HG03280 (cell line): Measurements from ENCODE around the gene PLAAT2.

Experiments used
- ATAC-seq: cut with Tn5 transposase; IDR thresholded peaks from one replicate; pipeline ENCODE4 v1.9.1; 2021; ENCODE audit warnings: mild to moderate bottlenecking, moderate library complexity; ENCODE audit not compliant: unreplicated experiment

The PLAAT2 gene

GRCh38 chr11:63523151-63523550 lies 40.0 kb downstream of the PLAAT2 start:
- no peak for ATAC-seq

- no peak for ATAC-seq
Measured at GRCh38 chr11:63521896-63522295, 41.3 kb downstream of the PLAAT2 start.

GRCh38 chr11:63520606-63521170 lies 42.5 kb downstream of the PLAAT2 start:
- no peak for ATAC-seq

GRCh38 chr11:63518548-63518947 lies 44.6 kb downstream of the PLAAT2 start:
- ATAC-seq, result no peak

GRCh38 chr11:63517156-63517555 lies 46.0 kb downstream of the PLAAT2 start:
- no peak for ATAC-seq

DNA sequence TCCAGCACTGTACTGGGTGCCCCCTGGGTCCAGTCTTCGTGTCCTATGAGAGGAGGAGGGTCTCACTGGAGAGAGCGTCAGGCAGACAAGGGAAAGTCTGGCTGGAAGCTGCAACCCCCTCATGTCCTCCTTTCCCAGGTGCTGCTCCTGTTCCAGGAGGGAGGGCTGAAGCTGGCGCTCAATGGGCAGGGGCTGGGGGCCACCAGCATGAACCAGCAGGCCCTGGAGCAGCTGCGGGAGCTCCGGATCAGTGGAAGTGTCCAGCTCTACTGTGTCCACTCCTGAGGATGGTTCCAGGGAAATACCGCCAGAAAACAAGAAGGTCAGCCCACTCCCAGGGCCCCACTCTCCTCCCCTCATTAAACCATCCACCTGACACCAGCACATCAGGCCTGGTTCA lies 47.1 kb downstream of the PLAAT2 start:
- no peak for ATAC-seq

GRCh38 chr11:63512816-63513215 lies 50.4 kb downstream of the PLAAT2 start:
- no peak for ATAC-seq

- ATAC-seq, result no peak
Measured at GRCh38 chr11:63511048-63511748, 52.0 kb downstream of the PLAAT2 start.

GRCh38 chr11:63510360-63511047 lies 52.7 kb downstream of the PLAAT2 start:
- ATAC-seq, result no peak

DNA sequence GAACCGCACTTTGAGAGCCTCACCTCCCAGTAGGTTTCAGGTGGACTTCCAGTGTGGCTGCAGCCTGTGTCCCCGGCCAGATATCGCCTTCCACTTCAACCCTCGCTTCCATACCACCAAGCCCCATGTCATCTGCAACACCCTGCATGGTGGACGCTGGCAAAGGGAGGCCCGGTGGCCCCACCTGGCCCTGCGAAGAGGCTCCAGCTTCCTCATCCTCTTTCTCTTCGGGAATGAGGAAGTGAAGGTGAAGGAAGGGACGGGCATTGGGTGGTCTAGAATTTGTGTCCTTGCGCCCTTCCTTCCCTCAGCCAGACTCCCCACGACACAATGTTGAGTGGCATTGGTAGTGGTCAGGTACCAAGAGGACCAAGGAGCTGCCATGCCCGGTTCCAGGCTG lies 54.4 kb downstream of the PLAAT2 start:
- ATAC-seq, result no peak

GRCh38 chr11:63508009-63508408 lies 55.2 kb downstream of the PLAAT2 start:
- no peak for ATAC-seq

DNA sequence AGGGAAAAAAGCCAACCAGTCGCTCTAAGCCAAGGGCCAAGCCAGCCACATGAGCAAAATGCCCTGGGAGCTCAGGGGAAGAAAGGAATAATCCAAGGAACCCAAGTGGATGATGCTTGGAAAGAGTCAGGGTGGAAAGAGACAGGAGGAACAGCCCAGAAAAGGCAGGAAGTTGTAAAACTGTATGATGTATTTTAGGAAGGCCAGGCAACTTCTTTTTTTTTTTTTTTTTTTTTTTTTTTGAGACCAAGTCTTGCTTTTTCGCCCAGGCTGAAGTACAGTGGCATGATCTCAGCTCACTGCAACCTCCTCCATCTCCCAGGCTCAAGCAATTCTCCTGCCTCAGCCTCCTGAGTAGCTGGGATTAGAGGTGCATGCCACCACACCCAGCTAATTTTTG lies 55.7 kb downstream of the PLAAT2 start:
- ATAC-seq, result no peak

DNA sequence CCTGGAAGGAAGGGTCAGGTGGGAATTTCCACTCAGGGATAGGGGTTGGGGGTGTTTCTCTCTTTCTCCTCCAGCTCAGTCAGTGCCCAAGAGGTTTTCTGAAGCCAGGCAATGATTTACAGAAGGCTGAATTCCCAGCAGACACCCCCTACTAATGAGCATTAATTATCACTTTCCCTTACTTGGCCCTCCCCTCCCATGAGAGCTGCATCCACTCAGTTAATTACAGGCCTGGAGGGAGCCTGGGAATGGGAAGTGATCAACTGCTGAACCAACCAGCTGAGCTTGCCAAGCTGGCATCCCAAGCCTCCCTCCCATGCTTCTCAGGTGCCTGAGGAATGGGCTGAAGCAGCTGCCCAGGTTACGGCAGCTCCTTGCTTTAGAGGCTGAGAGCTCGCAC lies 56.3 kb downstream of the PLAAT2 start:
- no peak for ATAC-seq

DNA sequence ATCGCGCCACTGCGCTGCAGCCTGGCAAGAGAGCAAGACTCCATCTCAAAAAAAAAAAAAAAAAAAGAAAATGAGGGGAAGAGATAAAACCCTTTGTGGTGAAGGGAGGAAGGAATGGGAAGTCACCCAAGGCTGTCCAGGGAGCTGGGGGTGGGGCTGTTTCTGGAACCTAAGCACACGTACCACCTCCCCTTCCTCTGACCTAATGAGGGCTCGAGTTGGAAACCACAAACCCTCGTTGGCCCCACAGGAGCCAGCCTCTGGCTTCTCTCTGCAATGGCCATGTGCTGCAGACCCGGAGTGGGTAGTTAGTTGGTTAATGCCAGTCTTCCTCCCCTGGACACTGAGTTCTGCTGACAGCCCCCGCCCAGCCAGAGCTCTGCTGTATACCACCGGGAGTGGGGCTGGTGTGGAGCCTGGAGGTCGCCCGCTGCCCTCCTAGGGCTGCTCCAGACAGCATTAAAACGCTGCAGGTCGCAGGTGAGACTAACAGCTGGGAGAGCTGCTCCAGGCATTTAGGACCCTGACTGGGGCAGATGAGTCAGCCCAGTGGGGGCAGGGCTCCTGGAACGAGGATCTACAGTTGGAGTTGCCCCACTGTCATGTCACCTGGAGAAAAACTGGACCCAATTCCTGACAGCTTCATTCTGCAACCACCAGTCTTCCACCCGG lies 57.2 kb downstream of the PLAAT2 start, which contains the start of gene LGALS12:
Gene LGALS12 (plus strand): TSS at position 228 of the 672 bp plus-strand sequence. CDS start 375 bp downstream, at position 603.
- no peak for ATAC-seq

DNA sequence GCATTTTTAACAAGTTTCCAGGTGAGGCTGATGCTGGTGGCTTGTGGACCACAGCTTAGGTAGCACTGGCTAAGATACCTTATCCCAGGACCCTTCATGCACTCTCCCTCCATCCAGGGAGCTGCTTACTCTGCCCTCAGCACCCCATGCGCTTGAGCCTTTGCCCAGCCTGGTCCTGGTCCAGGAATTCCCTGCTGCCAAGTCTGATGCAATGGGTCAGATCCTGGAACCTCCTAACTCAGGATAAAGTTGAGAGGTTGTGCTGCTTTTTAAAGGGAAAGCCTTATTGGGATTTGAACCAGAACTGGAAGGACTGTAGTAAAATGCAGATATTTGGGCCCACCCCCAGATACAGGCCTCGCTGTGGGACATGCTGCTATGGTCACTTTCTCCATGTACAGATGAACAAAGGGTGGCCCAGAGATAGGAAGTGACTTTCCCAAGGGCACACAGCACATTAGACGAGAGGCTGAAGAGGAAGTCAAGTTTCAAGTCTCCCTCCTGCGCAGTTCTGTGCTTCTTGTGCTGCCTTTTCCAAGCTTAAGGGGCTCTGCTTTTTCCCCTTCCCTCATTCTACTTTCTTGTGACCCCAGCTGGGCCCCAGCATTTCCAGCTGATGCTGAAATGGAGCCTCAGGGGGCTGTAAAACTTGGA lies 58.1 kb downstream of the PLAAT2 start:
- no peak for ATAC-seq

DNA sequence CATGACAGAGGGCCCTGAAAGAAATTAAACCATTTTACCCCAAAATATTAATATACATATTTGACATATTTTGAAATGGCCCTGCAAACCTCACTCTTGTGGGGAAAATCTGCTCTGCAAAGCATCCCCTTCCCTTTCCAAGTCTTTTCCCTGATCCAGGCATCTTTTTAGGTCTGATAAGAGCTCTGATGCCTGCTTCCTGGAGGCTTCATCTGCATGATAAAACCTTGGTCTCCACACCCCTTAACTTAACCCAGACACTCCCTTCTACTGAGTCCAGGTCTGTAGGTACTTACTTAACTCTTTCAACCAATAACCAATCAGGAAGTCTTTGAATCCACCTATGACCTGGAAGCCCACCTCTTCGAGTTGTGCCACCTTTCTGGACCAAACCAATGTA lies 59.1 kb downstream of the PLAAT2 start:
- ATAC-seq, result no peak

GRCh38 chr11:63503492-63503891 lies 59.7 kb downstream of the PLAAT2 start:
- ATAC-seq, result no peak
